ENCODE measurements around the gene ATP1B1.

- TF ChIP-seq USF2 (CRISPR knock-in tag; IDR thresholded peaks at IDR 0.05) (no peak), GABPA (tag; conservative IDR thresholded peaks at IDR 0.05; ENCODE audit: low read depth) (no peak), EP300 (IDR thresholded peaks at IDR 0.05; ENCODE audit: low read length) (no peak), RAD21 (CRISPR knock-in tag; conservative IDR thresholded peaks at IDR 0.05 in 1 of 2, IDR thresholded peaks at IDR 0.05 in 1 of 2) (no peak)
- TF ChIP-seq, protein P1, sequence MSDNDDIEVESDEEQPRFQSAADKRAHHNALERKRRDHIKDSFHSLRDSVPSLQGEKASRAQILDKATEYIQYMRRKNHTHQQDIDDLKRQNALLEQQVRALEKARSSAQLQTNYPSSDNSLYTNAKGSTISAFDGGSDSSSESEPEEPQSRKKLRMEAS (CRISPR knock-in tag; IDR thresholded peaks at IDR 0.05): no peak
Observed at GRCh38 chr1:169143346-169143745, 36.9 kb downstream of the ATP1B1 start.
